H1 (cell line): ENCODE data around the gene PLD5. TPM values are rescaled to one million over a fixed set of nuclear protein-coding genes. Genes with fewer than 3 reads are reported as not detected.

Experiments used
- CTCF ChIA-PET: fragments of 300-600 bp; sonication (Branson Sonifier 250); formaldehyde crosslinking; loops from one replicate; lab custom pipeline; 2021; ENCODE audit not compliant: partially characterized antibody; lab: Charles Lee
- POLR2A ChIA-PET: fragments of 300-600 bp; sonication (Branson Sonifier 250); formaldehyde crosslinking; loops from one replicate; lab custom pipeline; 2021; ENCODE audit warnings: inconsistent platforms; ENCODE audit not compliant: partially characterized antibody; lab: Charles Lee
- DNase-seq, 2 experiments: peaks; one replicate each; pipeline versions ENCODE4 v3.0.0 to v3.0.0-alpha.2; 2010 to 2022; ENCODE audit warnings: low spot score in 2 of 2, low read depth in 1 of 2, mixed read lengths in 1 of 2
- FAIRE-seq: peaks from 2 replicates; lab custom pipeline; 2011; peaks lifted over from hg19 to GRCh38; lab: Jason Lieb, UNC
- H2AFZ ChIP-seq: 2 replicates; pipeline ENCODE4 v1.8.1; 2012; ENCODE audit warnings: low read length, inconsistent platforms
- H2AK5ac ChIP-seq: 2 replicates; pipeline ENCODE4 v1.6.1; 2013; ENCODE audit warnings: low read depth, low read length
- H2BK120ac ChIP-seq: replicated peaks from 2 replicates; pipeline ENCODE3; 2013; ENCODE audit warnings: low read depth, low read length, inconsistent platforms
- H2BK12ac ChIP-seq: 2 replicates; pipeline ENCODE4 v1.6.1; 2013; ENCODE audit warnings: low read depth, low read length
- H2BK15ac ChIP-seq: 2 replicates; pipeline ENCODE4 v1.6.1; 2013; ENCODE audit warnings: low read length
- H2BK20ac ChIP-seq: 2 replicates; pipeline ENCODE4 v1.6.1; 2013; ENCODE audit warnings: low read length
- H2BK5ac ChIP-seq: 2 replicates; pipeline ENCODE4 v1.6.1; 2013; ENCODE audit warnings: low read depth, low read length
- H3K14ac ChIP-seq: 2 replicates; pipeline ENCODE4 v1.6.1; 2013; ENCODE audit warnings: inconsistent platforms; ENCODE audit not compliant: insufficient read length
- H3K18ac ChIP-seq: 2 replicates; pipeline ENCODE4 v1.6.1; 2013; ENCODE audit warnings: low read length; ENCODE audit errors: extremely low read depth
- H3K23ac ChIP-seq: 2 replicates; pipeline ENCODE4 v1.6.1; 2013; ENCODE audit warnings: inconsistent platforms; ENCODE audit not compliant: insufficient read length
- H3K23me2 ChIP-seq: 2 replicates; pipeline ENCODE4 v1.6.1; 2013; ENCODE audit warnings: low read depth, low read length
- H3K27ac ChIP-seq: 2 replicates; pipeline ENCODE4 v1.6.1; 2011; ENCODE audit warnings: low read depth, low read length, inconsistent platforms
- H3K27me3 ChIP-seq, 4 experiments: replicated peaks in 1 of 4; 1 replicate in 1 of 4; 2 replicates in 3 of 4; pipeline versions ENCODE4 v1.6.1 to v1.8.1; 2011 to 2013; ENCODE audit warnings: low read length in 3 of 4, mild to moderate bottlenecking in 3 of 4, inconsistent platforms in 2 of 4, mixed read lengths in 2 of 4, moderate library complexity in 1 of 4; ENCODE audit not compliant: control insufficient read depth in 3 of 4, insufficient read depth in 3 of 4; ENCODE audit errors: extremely low read depth in 1 of 4
- H3K36me3 ChIP-seq, 4 experiments: 2 replicates each; pipeline versions ENCODE4 v1.6.1 to v1.8.1; 2011 to 2013; ENCODE audit warnings: mild to moderate bottlenecking in 4 of 4, low read length in 3 of 4, moderate library complexity in 2 of 4, control low read depth in 1 of 4, inconsistent platforms in 1 of 4; ENCODE audit not compliant: insufficient read depth in 4 of 4, control insufficient read depth in 2 of 4
- H3K4ac ChIP-seq: replicated peaks from 2 replicates; pipeline ENCODE3; 2013; ENCODE audit warnings: low read length, low read depth, mixed read lengths, inconsistent platforms; ENCODE audit not compliant: insufficient read length
- H3K4me1 ChIP-seq, 4 experiments: replicated peaks in 1 of 4; 1 replicate in 1 of 4; 2 replicates in 3 of 4; pipeline versions ENCODE4 v1.6.1 to v1.8.1; 2011 to 2013; ENCODE audit warnings: low read length in 3 of 4, inconsistent platforms in 2 of 4, mixed read lengths in 1 of 4; ENCODE audit not compliant: insufficient read depth in 4 of 4, control insufficient read depth in 3 of 4
- H3K4me2 ChIP-seq, 2 experiments: 2 replicates each; pipeline versions ENCODE4 v1.6.1 to v1.8.1; 2011 to 2013; ENCODE audit warnings: low read depth in 2 of 2, low read length in 2 of 2, control low read depth in 1 of 2, inconsistent platforms in 1 of 2, mild to moderate bottlenecking in 1 of 2; ENCODE audit not compliant: insufficient read depth in 1 of 2
- H3K4me3 ChIP-seq, 4 experiments: fragments of 200-600, 300-600 bp in 1 of 4; sonication (generic), shearing (Covaris generic), sonication (Bioruptor Twin) in 1 of 4; 2 replicates each; pipeline versions ENCODE4 v1.5.1 to v1.8.1; 2011 to 2016; ENCODE audit warnings: low read length in 4 of 4, low read depth in 3 of 4, control low read depth in 2 of 4, inconsistent platforms in 2 of 4, mild to moderate bottlenecking in 2 of 4, mixed read lengths in 1 of 4, moderate library complexity in 1 of 4; ENCODE audit not compliant: insufficient read depth in 2 of 4; ENCODE audit errors: extremely low read depth in 1 of 4
- H3K56ac ChIP-seq: replicated peaks from 2 replicates; pipeline ENCODE3; 2013; ENCODE audit warnings: low read depth, mild to moderate bottlenecking, mixed read lengths, low read length, inconsistent platforms; ENCODE audit not compliant: insufficient read length
- H3K79me1 ChIP-seq: 2 replicates; pipeline ENCODE4 v1.6.1; 2013; ENCODE audit warnings: low read depth, low read length, control low read depth
- H3K79me2 ChIP-seq, 2 experiments: 2 replicates each; pipeline versions ENCODE4 v1.6.1 to v1.8.1; 2012 to 2013; ENCODE audit warnings: low read length in 2 of 2, mild to moderate bottlenecking in 2 of 2, inconsistent platforms in 1 of 2; ENCODE audit not compliant: insufficient read depth in 2 of 2, control insufficient read depth in 1 of 2
- H3K9ac ChIP-seq, 4 experiments: replicated peaks in 1 of 4; 1 replicate in 1 of 4; 2 replicates in 3 of 4; pipeline versions ENCODE4 v1.6.1 to v1.8.1; 2011 to 2013; ENCODE audit warnings: low read depth in 3 of 4, low read length in 3 of 4, control low read depth in 2 of 4, mild to moderate bottlenecking in 2 of 4, moderate library complexity in 2 of 4, inconsistent platforms in 1 of 4; ENCODE audit errors: extremely low read depth in 1 of 4
- H3K9me3 ChIP-seq, 2 experiments: 2 replicates each; pipeline versions ENCODE4 v1.6.1 to v1.8.1; 2012 to 2013; ENCODE audit warnings: mild to moderate bottlenecking in 2 of 2, moderate library complexity in 2 of 2, control low read depth in 1 of 2, inconsistent platforms in 1 of 2, low read depth in 1 of 2, low read length in 1 of 2, mixed read lengths in 1 of 2; ENCODE audit not compliant: insufficient read depth in 2 of 2
- H4K20me1 ChIP-seq, 2 experiments: replicated peaks in 1 of 2; 2 replicates each; pipeline versions ENCODE3 to v1.8.1; 2011 to 2013; ENCODE audit warnings: inconsistent platforms in 2 of 2, low read length in 2 of 2, mild to moderate bottlenecking in 1 of 2; ENCODE audit not compliant: insufficient read depth in 2 of 2, control insufficient read depth in 1 of 2
- H4K5ac ChIP-seq: 2 replicates; pipeline ENCODE4 v1.6.1; 2013; ENCODE audit warnings: low read length, low read depth, mixed read lengths, inconsistent platforms; ENCODE audit not compliant: insufficient read length
- H4K8ac ChIP-seq: 2 replicates; pipeline ENCODE4 v1.8.0; 2013; ENCODE audit warnings: mild to moderate bottlenecking, moderate library complexity, low read length, inconsistent platforms; ENCODE audit not compliant: insufficient read depth; ENCODE audit errors: extremely low read depth
- H4K91ac ChIP-seq: replicated peaks from 2 replicates; pipeline ENCODE3; 2013; ENCODE audit warnings: low read length, mixed read lengths, inconsistent platforms; ENCODE audit not compliant: insufficient read length
- CHD2 ChIP-seq: IDR thresholded peaks from 2 replicates; pipeline ENCODE4 v1.6.1; 2012; ENCODE audit warnings: low read length, improper control_type of control experiment
- TEAD4 ChIP-seq: IDR thresholded peaks from 2 replicates; pipeline ENCODE4 v1.6.1; 2012; ENCODE audit warnings: low read depth, low read length, inconsistent platforms, mixed read lengths
- WGBS, 2 experiments: shearing (Covaris generic) in 1 of 2; methylation state at CpG; one replicate each; pipeline versions ENCODE4 v1.1.6 to v1.1.7; 2013 to 2015; ENCODE audit warnings: low lambda C conversion rate in 2 of 2, mixed read lengths in 2 of 2, inconsistent platforms in 1 of 2, low coverage in 1 of 2, missing lambda C conversion rate in 1 of 2; ENCODE audit not compliant: insufficient replicate concordance in 2 of 2, insufficient coverage in 1 of 2, insufficient read length in 1 of 2; ENCODE audit errors: extremely low coverage in 1 of 2, missing lambda C conversion rate in 1 of 2; 5-methylcytosine and 5-hydroxymethylcytosine counted together
- polyA plus RNA-seq, 7 experiments: library from polyadenylated mRNA; depleted of rRNA in 3 of 7; stranded (reverse) in 5 of 7; unstranded in 2 of 7; fragments of >200 nt in 5 of 7; fragments of 200-250 nt in 2 of 7; gene quantifications; 1 replicate in 5 of 7; 2 replicates in 1 of 7; 4 replicates in 1 of 7; pipeline versions ENCODE4 v1.2.1 to v1.2.3, GENCODE V29; 2011 to 2013; ENCODE audit warnings: missing spikeins in 2 of 7, mixed read lengths in 2 of 7
- total RNA-seq: library from RNA; stranded (reverse); fragmentation: NEBNext Ultra II Directional; extraction: Animal tissue kit (Norgen Biotek cat#: 25700); gene quantifications from 2 replicates; pipeline ENCODE4 v1.2.1, GENCODE V29; 2021

Gene PLD5
- total and polyA plus RNA-seq, 2 of the 8 experiments (the other 6 are each of a cell fraction or from before 2014, with no cell fraction given) = 0.86 to 8.5 TPM

- H3K23me2 ChIP-seq = no peaks in the 10 kb centered on the region
- no peak overlapping the region for H3K4me2 ChIP-seq
- H3K79me2 ChIP-seq = no peaks in the 10 kb centered on the region
- H4K5ac ChIP-seq = no peak overlapping the region
- 83% methylated on average over 7 of the region's 7 CpGs; no CpG with 5 or more reads in 1 of the 2 experiments for WGBS, 2 experiments
- no peak overlapping the region for H3K14ac ChIP-seq
- H2BK5ac ChIP-seq = no peak overlapping the region
- H2AK5ac ChIP-seq = no peak overlapping the region
- no peaks in the 10 kb centered on the region for H3K79me1 ChIP-seq
- no peak overlapping the region for H4K8ac ChIP-seq
- H3K4me1 ChIP-seq = peaks cover 0 to 9% (median 1%) of the 10 kb centered on the region in 4 experiments; a peak in 4 of 7 replicates
- no peak overlapping the region for H3K27ac ChIP-seq
- peak; percentile 69 for TF ChIP-seq TEAD4
- no peak for TF ChIP-seq CHD2
- H3K4ac ChIP-seq = no peak overlapping the region
- no peak overlapping the region for H2BK20ac ChIP-seq
- H2BK15ac ChIP-seq = no peak overlapping the region
- no peak for FAIRE-seq
- no peak overlapping the region for H4K91ac ChIP-seq
- H3K23ac ChIP-seq = no peak overlapping the region
- no peak overlapping the region for H2BK120ac ChIP-seq
- no peak overlapping the region for H3K9ac ChIP-seq
- peaks cover 0 to 11% of the 10 kb centered on the region in 2 experiments; a peak in 1 of 4 replicates for H3K9me3 ChIP-seq
- no peaks in the 10 kb centered on the region; a peak in 1 of 8 replicates for H3K36me3 ChIP-seq
- DNase-seq = no peak
- H3K56ac ChIP-seq = no peak overlapping the region
- ChIA-PET POLR2A (no interaction called here), CTCF (no interaction called here)
- no peaks in the 10 kb centered on the region for H3K27me3 ChIP-seq
- H2AFZ ChIP-seq = no peak overlapping the region
- no peak overlapping the region for H3K4me3 ChIP-seq
- no peaks in the 10 kb centered on the region for H4K20me1 ChIP-seq
- no peak overlapping the region for H2BK12ac ChIP-seq
- no peak overlapping the region for H3K18ac ChIP-seq
Measured at GRCh38 chr1:242196101-242196500, 328.4 kb downstream of the PLD5 start.
